Ureter (tissue), 1 donor: ENCODE results near the gene FDPS. TPM values are rescaled to one million over a fixed set of nuclear protein-coding genes. Genes with fewer than 3 reads are reported as not detected.
A peak's percentile ranks its signal among the peaks of the same experiment; 100 is the strongest.
"Not testable (repeated sequence)": the region's sequence is repeated elsewhere in the genome, so short reads cannot be mapped to it uniquely, and the experiment has no call there.

ENCODE experiments used
- DNase-seq: peaks from one replicate; pipeline ENCODE4 v3.0.0-alpha.2; 2020; ENCODE audit warnings: low spot score
- total RNA-seq: library from RNA; stranded (reverse); gene quantifications from one replicate; pipeline ENCODE4 v1.2.4, GENCODE V29; 2023
- donor health status: DM: yes; HTN: yes; CAD: no.

Gene FDPS
- total RNA-seq, 1 donor from 2014 or later, result 124 TPM

DNA sequence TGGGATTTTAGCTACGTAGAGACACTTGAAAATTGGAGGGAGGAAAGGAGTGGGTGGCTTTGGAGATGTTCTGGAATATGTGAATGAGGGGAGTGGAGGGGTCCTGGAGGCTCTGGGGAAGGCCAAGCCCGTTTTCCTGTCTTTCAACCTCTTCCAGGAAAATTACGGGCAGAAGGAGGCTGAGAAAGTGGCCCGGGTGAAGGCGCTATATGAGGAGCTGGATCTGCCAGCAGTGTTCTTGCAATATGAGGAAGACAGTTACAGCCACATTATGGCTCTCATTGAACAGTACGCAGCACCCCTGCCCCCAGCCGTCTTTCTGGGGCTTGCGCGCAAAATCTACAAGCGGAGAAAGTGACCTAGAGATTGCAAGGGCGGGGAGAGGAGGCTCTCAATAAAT is 11.6 kb downstream of the FDPS start:
- DNase-seq, result no peak

DNA sequence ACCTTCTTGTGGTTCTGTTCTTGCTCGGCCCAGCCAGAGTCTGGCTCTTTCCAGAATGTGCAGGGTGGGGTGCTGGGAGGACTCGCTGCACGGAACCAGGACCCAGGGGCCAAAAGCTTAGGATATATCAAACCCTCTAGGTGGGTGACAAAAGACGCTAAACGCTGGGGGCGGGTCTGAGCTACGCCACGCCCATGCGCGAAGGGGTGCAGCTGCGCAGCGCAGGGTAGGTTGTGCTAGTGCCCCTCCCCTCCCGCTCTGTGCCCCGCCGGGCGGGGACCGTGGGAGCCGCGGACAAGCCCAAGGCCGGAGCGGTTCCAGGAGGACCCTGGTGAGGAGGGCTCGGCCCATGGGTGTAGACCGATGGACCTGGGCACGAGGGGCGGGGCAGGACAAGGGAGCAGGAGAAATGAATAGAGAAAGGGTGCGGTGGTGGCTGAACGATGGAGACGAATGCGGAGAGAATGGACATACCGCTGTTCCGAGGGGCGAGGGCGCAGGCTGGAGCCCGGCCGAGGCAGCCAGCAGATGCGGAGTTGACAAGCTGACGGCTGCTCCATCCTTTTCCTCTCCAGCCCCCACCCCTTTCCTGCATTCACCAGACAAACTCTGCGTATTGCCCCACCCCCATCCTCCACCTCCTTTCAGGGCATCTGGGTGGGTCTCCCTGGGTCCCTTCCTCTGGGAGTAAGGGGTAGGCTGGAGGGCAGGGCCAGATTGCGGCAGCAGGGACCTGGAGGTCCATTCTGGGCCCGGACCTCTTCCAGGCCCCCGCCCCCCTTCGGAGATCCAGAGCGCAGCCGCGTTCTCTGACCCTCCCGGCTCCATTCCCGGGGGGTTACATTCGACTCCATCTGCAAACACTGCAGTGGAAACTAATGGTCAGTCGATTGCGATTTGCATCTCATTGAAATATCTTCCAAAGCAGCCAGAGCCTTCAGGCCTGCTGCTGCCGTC is 12.3 kb downstream of the FDPS start, which contains the start of gene RUSC1:
TSS of gene RUSC1 (plus strand) at position 234 of the 957 bp plus-strand sequence. CDS start 880 bp downstream, outside the sequence.
- DNase-seq, result peak; percentile 80

DNA sequence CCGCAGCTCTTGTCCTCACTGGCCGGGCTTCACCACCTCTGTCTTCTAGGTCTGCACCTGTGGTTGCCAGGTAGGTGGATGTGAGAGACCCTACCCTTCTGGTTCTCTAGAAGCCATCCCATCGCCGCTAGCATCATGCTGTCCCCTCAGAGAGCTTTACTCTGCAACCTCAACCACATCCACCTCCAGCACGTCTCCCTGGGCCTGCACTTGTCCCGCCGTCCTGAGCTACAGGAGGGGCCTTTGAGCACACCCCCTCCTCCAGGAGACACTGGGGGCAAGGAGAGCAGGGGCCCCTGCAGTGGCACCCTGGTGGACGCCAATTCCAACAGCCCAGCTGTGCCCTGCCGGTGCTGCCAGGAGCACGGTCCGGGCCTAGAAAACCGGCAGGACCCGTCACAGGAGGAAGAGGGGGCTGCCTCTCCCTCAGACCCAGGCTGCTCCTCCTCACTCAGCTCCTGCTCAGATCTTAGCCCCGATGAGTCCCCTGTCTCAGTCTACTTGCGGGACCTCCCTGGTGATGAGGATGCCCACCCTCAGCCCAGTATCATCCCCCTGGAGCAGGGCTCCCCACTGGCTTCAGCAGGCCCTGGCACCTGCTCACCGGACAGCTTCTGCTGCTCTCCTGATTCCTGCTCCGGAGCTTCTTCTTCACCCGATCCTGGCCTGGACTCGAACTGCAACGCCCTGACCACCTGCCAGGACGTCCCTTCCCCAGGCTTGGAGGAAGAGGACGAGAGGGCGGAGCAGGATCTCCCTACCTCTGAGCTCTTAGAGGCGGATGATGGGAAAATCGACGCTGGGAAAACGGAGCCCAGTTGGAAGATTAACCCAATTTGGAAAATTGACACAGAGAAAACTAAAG is 13.2 kb downstream of the FDPS start:
- no peak for DNase-seq

DNA sequence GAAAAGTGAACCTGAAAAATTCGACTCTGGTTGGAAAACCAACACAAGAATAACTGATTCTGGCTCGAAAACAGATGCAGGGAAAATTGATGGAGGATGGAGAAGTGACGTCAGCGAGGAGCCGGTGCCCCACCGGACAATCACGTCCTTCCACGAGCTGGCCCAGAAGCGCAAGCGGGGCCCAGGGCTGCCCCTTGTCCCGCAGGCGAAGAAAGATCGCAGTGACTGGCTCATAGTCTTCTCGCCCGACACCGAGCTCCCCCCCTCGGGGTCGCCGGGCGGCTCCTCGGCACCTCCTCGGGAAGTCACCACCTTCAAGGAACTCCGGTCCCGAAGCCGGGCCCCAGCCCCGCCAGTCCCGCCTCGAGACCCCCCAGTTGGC is 13.9 kb downstream of the FDPS start:
- DNase-seq, result peak; percentile 62

DNA sequence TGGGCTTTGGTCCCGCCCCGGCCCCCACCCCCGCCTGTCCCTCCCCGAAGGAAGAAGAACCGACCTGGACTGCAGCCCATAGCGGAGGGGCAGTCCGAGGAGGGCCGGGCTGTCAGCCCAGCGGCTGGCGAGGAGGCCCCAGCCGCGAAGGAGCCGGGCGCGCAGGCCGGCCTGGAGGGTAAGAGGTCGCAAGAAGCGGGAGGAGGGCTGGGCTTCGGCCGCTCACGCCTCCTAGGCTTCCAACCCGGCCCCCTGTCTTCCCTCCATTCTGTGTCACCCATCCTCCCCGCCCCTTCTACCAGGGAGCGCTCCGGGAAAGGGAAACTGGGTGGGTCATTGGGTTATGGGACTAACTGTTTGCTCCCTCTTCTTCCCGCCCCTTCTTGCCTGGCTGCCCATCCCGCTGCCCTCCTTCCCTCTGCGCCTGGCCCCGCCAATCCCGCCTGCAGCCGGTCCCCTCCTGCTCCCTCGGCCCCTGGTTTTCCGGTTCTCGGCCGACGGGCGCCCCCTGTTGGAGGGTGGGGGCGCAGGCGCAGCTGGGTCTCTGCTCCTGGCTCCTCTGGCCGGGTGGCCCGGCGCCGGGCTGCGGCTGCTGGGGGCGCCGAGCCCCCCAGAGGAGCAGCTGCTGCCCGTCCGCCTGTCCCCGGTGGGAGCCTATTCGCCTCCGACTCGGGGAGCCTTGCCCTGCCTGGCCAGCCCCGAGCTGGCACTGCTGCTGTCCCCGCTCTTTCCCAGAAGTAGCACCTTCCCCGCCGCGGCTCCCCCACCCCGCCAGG is 14.5 kb downstream of the FDPS start:
- peak; percentile 93 for DNase-seq

DNA sequence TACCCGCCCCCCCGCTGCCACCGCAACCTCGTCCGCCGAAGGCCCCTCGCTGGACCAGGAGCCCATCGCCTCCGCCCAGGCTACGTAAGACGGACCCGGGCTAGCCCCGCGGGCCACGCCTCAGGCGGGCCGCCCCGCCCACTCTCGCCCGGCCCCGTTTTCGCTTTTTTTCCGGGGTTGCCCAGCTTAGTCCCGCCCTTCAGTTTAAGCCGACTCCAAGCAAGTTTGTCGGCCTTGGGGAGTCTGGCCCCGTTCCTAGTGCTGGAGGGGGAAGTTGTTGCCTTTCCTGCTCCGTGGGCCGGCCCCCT is 15.0 kb downstream of the FDPS start:
- peak; percentile 95 for DNase-seq

DNA sequence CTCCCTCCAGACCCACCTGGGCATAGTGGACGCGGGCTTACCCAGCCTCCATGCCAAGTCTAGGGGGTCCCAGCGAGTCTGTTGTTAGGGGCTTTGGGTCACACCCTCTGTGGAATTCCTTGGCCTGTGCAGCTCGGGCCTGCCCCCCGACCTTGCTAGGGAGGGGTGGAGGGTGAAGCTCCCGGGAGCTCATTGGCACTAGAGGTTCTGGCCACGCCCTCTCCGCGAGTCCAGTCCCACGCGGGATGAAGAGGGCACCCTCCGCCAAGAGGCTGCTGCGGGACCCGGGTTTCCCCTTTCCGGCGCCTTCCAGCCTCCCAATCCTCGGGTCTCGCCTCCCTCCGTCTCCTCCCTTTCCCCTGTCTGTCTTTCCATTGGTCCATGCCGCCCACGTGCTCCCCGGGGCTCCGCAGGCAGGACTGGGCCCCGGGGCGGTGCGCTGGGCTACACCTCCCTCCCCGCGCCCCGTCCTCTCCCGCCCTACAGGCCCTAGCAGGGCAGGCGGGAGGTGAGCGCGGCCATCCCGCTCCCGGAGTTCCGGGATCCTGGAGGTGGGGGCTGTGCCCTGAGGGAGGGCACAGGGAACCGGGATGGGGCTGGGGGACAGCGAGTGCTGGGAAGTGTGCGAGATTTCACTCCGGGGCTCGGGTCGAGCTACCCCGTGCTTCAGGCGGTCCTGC is 15.5 kb downstream of the FDPS start:
- peak; percentile 96 for DNase-seq

DNA sequence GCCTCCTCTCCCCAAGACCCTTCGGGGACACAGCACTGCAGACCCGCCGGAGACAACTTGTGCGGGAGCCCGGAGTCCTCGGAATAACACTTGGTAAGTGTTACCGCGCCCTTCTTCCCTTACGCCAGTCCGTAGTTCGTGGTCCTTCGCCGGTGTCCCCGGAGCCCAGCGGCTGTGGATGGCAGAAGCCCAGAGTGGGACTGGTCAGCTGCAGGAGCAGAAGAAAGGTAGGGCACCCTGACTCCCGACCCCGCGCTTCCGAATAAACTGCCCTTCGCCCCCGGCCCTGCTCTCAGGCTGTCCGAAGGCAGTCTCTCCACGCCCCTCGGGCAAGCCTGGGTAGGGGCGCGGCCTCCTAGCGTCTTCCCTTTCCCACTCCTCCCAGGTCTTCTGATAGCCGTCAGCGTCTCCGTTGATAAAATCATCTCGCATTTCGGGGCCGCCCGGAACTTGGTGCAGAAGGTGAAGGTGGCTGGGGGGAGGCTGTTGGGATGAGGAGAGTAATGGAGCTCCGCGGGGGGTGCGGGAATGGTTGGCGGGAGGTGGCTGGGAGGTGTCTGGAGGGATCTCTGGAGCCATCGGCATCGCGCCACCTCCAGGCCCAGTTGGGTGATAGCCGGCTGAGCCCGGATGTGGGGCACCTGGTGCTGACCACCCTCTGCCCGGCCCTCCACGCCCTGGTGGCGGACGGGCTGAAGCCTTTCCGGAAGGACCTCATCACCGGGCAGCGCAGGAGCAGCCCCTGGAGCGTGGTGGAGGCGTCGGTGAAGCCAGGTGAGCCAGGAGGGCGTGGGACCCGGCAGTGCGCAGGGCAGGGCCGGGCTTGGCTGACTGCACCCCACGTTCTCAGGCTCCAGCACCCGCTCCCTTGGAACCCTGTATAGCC is 16.3 kb downstream of the FDPS start:
- DNase-seq, result peak; percentile 74

DNA sequence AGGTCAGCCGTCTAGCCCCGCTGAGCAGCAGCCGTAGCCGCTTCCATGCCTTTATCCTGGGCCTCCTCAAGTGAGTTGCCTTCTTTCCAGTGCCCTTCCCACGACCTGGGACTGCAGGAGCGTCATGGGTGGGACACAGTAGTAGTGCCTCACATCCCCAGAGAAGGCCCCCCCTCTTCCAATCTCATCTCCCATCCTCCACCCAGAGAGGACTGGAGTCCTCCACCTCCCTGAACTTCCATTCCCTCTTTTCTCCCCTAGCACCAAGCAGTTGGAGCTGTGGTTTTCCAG is 16.9 kb downstream of the FDPS start:
- DNase-seq, result no peak

DNA sequence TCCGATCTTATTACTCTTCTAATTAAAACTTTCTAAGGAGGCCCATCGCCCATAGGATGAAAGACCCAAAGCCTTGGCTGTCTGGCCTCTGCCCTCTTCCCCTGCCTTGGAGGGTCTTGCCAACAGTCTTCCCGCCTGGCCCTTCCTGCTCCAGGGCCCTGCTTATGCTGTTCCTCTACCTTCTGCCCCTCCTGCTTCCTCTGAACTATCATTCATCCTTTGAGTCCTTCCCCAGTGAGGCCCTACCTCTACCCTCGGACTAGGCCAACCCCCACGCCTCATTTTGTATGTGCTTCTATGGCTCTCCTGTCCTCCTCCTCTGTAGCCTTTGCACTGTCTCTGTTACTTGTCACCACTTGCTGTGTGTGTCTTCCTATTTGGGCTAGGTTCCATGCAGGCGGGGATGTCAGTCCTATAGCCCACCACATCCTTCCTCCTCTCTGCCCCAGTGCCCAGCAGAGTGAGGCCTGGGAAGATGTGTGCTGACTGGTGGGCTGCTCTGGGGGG is 17.4 kb downstream of the FDPS start:
- DNase-seq, result no peak

DNA sequence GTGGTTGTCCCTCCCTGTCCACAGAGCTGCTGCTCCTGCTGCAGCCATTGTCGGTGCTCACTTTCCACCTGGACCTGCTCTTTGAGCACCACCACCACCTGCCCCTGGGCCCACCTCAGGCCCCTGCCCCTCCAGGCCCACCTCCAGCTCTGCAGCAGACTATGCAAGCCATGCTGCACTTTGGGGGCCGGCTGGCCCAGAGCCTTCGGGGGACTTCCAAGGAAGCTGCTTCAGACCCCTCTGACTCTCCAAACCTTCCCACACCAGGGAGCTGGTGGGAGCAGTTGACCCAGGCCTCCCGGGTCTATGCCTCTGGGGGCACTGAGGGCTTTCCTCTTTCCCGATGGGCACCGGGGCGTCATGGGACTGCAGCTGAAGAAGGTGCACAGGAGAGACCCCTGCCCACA is 18.0 kb downstream of the FDPS start:
- no peak for DNase-seq

DNA sequence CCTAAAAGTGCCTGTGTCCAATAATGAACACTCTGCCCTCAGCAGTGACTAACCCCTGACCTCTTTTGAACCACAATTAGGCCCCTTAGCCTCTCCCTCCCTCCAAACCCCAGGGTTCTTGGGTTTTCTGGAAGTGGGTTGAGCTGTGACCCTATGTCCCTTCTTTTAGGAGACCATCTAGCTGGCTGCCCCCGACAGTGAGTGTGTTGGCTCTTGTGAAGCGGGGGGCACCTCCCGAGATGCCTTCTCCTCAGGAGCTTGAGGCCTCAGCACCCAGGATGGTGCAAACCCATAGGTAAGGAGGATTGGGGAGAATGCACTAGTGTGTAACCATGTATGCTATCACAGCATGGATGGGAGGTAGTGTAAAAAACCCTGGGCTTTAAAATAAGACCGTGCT is 19.3 kb downstream of the FDPS start:
- DNase-seq, result no peak

DNA sequence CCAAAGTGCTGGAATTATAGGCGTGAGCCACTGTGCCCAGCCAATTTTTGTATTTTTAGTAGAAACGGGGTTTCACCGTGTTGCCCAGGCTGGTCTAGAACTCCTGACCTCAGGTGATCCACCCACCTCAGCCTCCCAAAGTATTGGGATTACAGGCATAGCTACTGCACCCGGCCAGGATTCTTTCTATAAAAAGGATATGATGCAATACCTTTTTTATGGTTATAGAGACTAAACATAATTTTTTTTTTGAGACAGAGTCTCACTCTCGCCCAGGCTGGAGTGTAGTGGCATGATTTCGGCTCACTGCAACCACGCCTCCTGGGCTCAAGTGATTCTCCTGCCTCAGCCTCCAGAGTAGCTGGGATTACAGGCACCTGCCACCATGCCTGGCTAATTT is 20.2 kb downstream of the FDPS start:
- DNase-seq, result not testable (repeated sequence)

DNA sequence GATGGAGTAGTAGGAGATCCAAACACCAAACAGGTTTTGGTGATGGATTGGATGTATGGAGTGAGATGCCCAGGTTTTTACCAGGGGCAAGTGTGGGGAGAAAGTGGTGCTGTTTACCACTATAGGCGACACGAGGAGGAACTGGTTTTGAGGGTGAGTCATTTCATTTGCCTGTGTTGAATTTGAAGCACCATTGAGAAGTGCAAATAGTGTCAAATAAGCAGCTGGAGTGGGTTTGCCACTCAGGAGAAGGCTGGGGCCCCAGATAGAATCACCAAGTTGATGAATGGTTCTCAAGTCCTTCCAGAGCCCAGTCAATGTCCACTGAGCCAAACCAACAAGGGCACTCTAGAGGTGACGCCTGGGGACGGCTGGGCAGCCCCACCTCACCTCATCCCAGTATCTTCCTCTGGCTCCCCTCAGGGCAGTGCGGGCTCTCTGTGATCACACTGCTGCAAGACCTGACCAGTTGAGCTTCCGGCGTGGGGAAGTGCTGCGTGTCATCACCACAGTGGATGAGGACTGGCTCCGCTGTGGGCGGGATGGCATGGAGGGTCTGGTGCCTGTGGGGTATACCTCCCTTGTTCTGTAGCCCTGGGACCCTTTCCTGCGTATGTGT is 21.4 kb downstream of the FDPS start:
- DNase-seq, result no peak

DNA sequence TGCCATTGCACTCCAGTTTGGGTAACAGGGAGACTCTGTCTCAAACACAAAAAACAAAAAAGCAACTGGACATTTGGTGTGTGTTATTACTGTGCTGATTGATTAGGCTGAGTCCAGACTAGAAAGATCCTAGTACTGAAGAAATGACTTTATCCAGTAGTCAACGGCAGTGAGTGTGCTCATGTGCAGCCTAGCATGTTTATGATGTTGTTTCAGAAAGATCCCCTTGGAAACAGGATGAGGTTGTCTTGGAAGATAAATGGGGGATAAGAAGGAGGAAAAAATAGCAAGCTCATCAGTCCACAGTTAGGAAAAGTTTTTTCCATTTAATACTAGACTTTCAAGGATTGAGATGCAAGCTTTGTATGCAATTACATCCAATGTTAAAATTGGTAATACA is 26.3 kb downstream of the FDPS start:
- DNase-seq, result no peak

DNA sequence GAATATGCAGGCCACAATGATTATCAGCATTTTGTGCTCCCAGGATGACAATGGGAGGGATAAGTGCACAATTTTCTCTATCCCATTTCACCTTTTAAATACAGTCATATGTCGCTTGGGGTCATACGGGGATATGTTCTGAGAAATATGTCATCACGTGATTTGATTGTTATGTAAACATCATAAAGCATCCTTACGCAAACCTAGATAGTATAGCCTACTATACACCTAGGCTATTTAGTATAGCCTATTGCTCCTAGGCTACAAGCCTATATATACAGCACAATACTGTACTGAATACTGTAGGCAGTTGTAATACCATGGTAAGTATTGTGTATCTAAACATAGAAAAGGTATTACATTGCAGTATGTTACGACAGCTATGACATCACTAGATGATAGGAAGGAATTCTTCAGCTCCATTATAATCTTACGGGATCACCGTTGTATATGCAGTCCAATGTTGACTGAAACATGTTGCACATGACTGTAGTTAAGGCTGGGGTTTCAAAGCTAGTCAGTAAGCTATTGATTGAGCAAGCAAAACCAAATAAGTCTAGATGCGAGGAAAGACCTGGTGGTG is 30.9 kb downstream of the FDPS start:
- DNase-seq, result no peak

DNA sequence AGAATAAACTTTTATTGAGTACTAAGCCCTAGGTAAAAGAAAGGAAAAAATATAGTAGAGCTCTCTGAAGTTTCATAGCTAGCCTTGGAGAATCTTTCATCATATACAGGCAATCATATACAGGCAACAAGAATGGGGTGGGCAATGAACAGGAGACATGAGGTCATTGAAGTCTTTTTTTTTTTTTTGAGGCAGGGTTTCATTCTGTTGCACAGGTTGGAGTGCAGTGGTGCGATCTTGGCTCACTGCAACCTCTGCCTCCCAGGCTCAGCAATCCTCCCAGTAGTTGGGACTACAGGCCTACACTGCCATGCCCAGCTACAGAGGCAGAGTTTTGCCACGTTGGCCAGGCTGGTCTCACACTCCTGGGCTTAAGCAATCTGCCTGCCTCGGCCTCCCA is 34.2 kb downstream of the FDPS start:
- no peak for DNase-seq

DNA sequence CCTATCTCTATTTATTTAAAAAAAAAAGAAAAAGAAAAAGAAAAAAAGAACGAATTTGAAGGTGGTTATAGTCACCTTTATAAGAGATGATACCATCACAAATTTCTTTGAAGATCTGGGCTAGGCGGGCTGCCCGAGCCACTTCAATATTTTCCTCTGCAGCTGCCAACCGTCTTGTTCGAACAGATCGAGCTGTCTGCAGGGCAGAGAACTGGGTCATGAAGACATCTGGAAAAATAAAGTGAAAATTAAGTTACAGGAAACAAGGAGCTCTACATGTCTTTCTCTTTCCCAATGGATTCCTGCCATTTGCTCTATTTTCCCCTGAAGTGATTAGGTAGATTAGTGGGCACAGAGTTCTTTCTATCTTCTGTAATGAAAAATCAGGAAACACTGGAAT is 44.0 kb downstream of the FDPS start:
- no peak for DNase-seq

DNA sequence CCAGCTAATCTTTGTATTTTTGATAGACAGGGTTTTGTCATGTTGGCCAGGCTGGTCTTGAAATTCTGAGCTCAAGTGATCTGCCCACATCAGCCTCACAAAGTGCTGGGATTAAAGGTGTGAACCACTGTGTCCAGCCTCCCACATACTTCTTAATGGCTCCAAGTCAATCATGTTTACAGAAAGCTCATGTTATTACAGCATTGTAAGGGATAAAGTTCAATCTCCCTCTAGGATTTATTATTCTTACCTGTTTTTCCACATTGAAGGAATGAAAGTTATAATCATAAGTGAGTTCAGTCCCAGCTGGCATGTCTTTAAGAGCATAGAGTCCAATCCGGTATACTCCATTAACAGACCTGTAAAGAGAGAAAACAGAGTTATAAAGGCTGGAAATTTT is 51.4 kb downstream of the FDPS start:
- no peak for DNase-seq
